Sigmoid colon (tissue), 4 donors: ENCODE measurements around the gene ZNF624.

Source experiments
- EP300 ChIP-seq, 4 donors: sonication (generic); formaldehyde crosslinking; IDR thresholded peaks; one replicate each; pipeline ENCODE4 v1.6.1; 2017; ENCODE audit warnings: antibody characterized with exemption in 4 of 4
- POLR2A ChIP-seq, 2 donors: fragments of 450-650 bp; IDR thresholded peaks; one replicate each; pipeline ENCODE4 v1.6.1; 2016; ENCODE audit warnings: antibody characterized with exemption in 2 of 2, mild to moderate bottlenecking in 2 of 2, moderate library complexity in 2 of 2
- POLR2AphosphoS5 ChIP-seq, 4 donors: sonication (generic); formaldehyde crosslinking; IDR thresholded peaks; one replicate each; pipeline ENCODE4 v1.6.1; 2017; ENCODE audit warnings: antibody characterized with exemption in 4 of 4
- TF ChIP-seq, protein P1 (sequence below), 4 experiments: fragments of 450-650 bp in 3 of 4; fragments of 200-600 bp in 1 of 4; IDR thresholded peaks; one replicate each; pipeline ENCODE4 v1.5.1; 2016 to 2019; ENCODE audit warnings: antibody characterized with exemption in 4 of 4, mild to moderate bottlenecking in 3 of 4, moderate library complexity in 2 of 4

DNA sequence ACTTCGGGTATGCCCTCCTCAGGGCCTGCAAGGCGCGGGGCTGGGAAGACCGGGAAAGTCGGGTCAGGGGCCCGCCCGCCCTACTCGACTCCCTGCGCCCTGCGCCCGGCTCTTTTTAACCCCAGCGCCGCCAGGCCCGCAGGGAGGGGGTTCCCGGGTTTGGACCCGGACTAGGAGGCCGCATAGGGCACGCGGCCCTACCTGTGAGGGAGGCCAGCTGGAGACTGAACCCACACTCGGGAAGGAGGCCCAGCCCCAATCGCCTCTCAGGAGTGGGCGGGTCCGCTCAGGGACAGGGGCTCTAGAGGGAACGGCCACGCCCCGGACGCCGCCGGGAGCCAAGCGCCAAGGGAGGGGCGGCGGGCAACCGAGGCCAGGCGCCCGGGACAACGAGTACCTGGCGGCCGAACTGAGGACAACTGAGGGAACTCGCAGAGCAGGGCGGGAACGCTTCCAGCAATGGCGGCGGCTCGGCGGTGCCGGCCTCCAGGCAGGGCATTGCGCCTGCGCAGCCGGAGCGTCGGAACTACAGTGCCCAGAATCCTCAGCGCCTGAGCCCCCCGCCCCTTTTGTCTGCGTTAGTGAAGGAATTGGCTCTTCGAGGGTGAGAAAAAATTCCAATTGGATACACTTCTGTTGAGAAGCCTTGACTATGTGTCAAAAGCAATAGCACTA is at the start of gene ZNF624:
- TF ChIP-seq, protein P1, sequence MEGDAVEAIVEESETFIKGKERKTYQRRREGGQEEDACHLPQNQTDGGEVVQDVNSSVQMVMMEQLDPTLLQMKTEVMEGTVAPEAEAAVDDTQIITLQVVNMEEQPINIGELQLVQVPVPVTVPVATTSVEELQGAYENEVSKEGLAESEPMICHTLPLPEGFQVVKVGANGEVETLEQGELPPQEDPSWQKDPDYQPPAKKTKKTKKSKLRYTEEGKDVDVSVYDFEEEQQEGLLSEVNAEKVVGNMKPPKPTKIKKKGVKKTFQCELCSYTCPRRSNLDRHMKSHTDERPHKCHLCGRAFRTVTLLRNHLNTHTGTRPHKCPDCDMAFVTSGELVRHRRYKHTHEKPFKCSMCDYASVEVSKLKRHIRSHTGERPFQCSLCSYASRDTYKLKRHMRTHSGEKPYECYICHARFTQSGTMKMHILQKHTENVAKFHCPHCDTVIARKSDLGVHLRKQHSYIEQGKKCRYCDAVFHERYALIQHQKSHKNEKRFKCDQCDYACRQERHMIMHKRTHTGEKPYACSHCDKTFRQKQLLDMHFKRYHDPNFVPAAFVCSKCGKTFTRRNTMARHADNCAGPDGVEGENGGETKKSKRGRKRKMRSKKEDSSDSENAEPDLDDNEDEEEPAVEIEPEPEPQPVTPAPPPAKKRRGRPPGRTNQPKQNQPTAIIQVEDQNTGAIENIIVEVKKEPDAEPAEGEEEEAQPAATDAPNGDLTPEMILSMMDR (IDR thresholded peaks at IDR 0.05): no peak
- TF ChIP-seq POLR2A (IDR thresholded peaks at IDR 0.05): peak; percentile 78 to 89
- TF ChIP-seq POLR2AphosphoS5 (IDR thresholded peaks at IDR 0.05): peak; percentile 81 to 94 (median 88)
- peak in 3 of 4 donors; percentile 45 to 88 (median 66) for TF ChIP-seq EP300 (IDR thresholded peaks at IDR 0.05)
